ENCODE data around the gene DCLRE1B. TPM values are rescaled to one million over a fixed set of nuclear protein-coding genes. Genes with fewer than 3 reads are reported as not detected.

The DCLRE1B gene
- total RNA-seq, 1 donor from 2014 or later: 8.1 TPM

GRCh38 chr1:113886417-113887401 is 18.4 kb upstream of the DCLRE1B start:
- DNase-seq (ENCODE audit: extremely low read depth, low read depth, low spot score): no peak

DNA sequence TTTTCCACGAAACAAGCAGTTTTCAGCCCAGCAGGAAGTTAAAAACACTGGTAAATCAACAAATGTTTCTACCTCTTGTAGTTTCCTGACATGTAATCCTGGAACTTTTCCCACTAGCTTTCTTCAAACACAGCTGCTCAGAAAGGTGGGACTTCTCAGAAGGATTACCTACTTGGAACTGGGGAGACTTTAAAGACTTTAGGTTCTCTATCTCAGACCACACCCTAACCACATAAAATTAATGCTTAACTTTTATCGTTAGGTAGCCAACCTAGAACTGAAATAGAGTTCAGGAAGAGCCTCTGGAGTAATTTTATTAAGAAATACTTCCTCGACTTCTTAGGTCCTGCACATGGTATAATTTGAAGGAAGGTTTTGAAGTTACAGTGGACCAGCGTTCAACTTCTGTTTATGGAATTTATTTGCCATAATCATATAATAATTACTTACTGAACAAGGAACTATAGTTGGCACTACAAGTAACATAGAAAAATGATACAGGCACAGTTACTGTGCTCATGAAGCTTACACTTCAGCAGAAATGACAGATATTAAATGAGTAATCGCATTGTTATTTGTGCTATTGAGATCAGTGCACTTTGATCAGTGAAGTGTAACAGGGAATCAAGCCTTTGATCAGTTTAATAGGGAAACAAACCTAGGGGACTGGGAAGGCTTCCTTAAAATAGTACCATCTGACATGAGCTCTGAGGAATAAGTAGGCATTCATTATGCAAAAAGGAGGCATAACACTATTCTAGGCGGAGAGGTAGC is 17.5 kb upstream of the DCLRE1B start, which contains the start of gene BCL2L15:
TSS of gene BCL2L15 (minus strand) at position 180 of the 774 bp plus-strand sequence. CDS start 206 bp downstream, outside the sequence.
- no peak for DNase-seq (ENCODE audit: extremely low read depth, low read depth, low spot score)

GRCh38 chr1:113890816-113891215 is 14.3 kb upstream of the DCLRE1B start:
- no peak for DNase-seq (ENCODE audit: extremely low read depth, low read depth, low spot score)

- DNase-seq (ENCODE audit: extremely low read depth, low read depth, low spot score): no peak
Observed at GRCh38 chr1:113891631-113892220, 13.4 kb upstream of the DCLRE1B start.

- no peak for DNase-seq (ENCODE audit: extremely low read depth, low read depth, low spot score)
Observed at GRCh38 chr1:113893267-113893666, 11.9 kb upstream of the DCLRE1B start.

GRCh38 chr1:113895098-113895497 is 10.0 kb upstream of the DCLRE1B start:
- no peak for DNase-seq (ENCODE audit: extremely low read depth, low read depth, low spot score)

DNA sequence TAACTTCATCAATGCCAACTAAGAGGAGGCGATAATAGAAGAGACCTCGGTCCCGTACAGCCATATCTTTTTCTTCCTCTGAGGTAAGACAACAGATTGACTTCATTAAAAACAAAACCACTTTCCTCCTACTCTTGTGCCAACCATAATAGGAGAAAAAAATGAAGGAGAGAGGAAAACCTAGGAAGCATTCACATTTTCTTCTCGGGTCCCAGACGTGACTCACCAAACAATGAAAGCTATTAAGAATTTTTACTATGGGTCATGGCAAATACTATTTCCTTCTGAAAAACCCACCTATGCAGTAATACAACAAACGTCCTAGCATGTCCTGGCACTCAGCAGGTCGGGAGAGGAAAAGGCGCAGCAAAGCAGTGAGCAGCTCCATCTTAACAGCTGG is 9.2 kb upstream of the DCLRE1B start:
- no peak for DNase-seq (ENCODE audit: extremely low read depth, low read depth, low spot score)

DNA sequence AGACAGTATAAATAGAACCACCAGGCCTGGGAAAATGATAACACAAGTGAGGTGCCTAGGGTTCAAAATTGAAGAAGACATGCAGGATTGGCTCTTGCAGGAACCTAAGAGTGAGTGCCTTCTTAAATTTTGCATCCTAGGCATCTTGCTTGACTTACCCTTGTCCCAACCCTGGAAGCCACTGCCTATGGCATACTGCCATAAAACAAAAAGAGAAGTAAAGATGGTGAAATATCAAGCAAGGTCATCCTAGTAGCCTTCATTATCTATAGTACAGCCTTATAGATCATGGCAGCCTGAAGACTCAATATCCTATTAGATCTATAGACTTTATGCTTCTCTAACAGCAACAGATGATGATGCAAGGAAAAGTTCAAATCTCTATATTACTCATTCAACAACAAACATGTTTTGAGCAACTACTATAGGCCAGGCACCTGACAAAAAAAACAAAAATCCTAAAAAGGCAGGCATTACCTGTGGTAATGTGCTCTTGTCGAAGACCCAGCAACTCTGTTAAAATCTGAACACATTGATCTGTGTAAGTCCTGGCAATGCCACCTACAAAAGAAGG is 6.8 kb upstream of the DCLRE1B start:
- no peak for DNase-seq (ENCODE audit: extremely low read depth, low read depth, low spot score)

DNA sequence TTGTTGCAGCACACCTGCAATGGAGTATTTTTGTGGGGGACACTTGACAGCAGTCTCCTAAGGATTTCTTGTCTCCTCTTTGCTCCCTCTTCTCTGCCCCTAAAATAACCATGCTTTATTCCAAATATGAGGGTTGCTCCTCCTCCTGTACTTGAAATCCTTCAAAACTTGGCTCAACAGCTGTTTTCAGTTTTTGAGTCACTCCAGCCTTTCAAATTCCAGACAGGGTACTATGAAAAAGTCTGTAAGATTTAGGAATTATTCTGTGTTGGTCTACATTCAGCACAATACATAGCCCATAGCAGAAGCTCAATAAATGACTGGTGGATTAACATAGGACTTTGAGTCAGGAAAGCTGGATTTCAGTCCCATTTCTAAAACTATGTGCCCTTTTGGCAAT is 6.0 kb upstream of the DCLRE1B start:
- no peak for DNase-seq (ENCODE audit: extremely low read depth, low read depth, low spot score)

GRCh38 chr1:113901191-113901590 is 3.9 kb upstream of the DCLRE1B start:
- no peak for DNase-seq (ENCODE audit: extremely low read depth, low read depth, low spot score)

DNA sequence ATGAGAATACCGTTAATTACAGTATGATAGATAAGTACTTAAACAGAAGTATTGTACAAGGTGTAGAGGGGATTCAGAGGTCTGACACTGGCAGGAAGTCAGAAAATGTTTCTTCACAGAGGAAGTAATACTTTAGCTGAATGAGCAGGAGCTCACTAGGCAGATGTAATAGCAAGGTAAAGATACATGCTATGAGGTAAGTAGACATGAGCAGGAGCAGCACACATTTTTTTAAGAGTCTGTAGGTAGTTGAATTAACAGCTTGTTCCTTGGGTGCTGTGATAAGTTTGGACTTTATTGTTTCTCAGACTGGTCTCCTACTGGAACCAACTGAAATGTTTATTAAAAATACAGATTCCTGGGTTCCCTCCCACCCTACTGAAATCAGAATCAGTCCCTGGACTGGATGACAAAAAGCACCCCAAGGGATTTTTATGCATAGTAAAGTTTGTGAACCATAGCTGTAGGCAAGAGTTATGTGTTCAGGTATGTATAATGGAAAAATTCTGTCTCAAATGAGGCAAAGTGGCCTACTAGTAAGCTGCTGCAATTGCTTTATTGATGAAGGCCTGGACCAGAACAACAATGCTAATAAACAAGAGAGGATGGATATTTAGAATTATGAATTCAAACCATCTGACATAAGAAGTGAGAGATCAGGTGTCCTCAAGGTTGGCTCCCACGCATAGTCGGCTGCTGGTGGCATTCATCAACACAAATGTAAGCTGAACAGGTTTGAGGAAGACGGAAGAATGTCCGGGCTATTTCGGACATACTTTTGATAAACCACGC is 1.4 kb upstream of the DCLRE1B start:
- no peak for DNase-seq (ENCODE audit: extremely low read depth, low read depth, low spot score)

DNA sequence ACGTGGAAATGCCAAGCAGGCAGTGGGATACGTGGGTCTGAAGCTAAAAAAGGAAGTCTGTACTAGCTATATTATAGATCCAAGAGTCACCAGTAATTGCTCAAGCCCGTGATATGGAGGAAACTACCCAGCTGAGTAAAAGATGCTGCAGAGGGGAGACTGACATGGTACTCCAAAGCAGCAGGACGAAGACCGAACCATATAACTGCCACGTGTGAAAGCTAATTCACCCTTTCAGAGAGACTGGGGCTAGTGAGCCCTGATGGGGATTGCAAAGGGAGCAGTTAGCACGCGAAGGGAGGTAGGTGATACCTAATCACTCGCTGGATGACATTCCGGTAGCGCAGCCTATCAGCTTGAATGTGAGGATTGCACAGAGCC is 843 bp upstream of the DCLRE1B start:
- DNase-seq (ENCODE audit: extremely low read depth, low read depth, low spot score): no peak

GRCh38 chr1:113905435-113905861 is 322 bp downstream of the DCLRE1B start:
- no peak for DNase-seq (ENCODE audit: extremely low read depth, low read depth, low spot score)

DNA sequence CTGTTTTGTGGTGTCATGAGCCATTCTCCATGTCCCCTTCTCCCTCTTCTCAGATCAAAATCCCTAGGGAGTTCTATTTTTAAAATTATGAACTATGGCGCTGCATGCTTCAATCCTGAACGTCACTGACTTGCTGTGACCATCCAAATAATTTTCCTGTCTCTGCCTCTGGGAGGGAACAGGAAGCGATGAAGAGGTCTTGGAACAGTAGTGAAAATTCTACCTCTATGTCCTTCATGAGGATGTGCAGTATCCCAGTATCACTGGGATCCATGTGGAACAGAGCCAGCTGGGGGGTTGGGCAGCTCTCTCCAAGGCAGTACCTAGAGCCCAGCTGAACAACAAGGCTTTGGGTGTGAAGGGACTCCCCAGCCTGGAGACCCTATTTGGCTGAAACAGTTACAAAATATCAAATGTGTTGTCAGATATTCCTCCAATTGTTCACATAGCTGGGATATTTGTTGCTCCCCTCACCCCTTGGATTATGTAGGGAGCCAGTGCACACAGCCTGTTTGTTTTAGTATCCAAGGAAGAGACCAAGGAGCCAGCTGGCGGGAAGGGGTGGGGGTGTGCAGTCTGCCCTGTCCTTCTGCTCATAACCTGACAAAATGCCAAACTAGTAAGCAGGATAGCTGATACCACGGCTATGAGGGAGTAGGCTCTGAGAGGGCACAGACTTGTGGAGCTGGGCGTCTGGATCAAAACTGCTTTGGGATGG is 7.6 kb downstream of the DCLRE1B start:
- DNase-seq (ENCODE audit: extremely low read depth, low read depth, low spot score): no peak

DNA sequence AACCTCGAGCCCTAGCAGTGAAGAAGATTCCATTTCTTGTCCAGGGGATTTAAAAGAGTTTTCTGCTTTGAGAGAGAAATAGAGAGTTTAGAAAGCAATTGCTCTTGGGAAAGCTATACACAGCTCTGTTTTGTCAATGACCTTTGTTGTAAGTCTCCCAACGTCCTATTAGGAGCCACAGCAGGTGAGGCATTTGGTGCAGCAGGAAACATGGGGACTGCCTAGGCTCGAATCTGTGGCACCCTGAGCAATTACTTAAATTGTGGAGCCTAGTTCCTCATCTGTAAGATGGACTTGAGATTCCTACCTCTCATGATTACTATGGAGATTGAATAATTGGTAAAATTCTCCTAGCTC is 8.2 kb downstream of the DCLRE1B start:
- no peak for DNase-seq (ENCODE audit: extremely low read depth, low read depth, low spot score)

DNA sequence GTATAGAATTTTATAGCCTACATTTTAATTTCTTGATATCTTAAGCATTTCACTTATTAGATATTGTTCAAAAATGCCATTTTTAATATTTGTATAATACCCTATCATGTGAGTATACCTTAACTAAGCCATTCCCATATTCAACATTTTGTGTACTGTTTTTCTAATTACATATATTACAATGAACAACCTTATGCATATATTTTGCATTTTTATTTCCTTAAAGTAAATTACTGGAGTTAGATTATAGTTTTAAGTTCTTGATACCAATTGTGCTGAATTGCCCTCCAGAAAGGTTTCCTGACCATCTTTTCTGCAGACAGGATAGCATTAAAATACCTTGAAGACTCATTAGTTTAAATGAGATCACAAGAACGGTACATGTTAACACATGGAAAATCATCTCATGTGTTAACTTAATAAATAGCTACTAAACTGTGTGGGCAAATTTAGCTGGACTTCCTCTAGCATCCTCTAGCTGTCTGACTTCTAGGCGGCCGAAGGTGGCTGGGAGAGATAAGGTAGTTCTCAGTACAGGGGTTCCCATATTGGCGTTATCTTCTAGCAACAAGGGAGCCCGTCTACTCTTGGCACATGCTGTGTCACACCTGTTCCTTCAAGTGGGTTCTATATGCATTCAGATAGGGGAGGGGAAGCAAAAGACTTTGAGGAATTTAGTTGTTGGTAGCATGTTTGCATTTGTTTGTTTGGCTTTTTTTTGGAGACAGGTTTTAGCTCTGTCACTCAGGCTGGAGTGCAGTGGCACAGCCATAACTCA is 8.9 kb downstream of the DCLRE1B start:
- DNase-seq (ENCODE audit: extremely low read depth, low read depth, low spot score): no peak

- no peak for DNase-seq (ENCODE audit: extremely low read depth, low read depth, low spot score)
Observed at GRCh38 chr1:113916974-113917373, 11.8 kb downstream of the DCLRE1B start.

- DNase-seq (ENCODE audit: extremely low read depth, low read depth, low spot score): no peak
Observed at GRCh38 chr1:113917400-113918082, 12.4 kb downstream of the DCLRE1B start.

All from glomerular endothelial cell (primary cell).